Activated T-cell treated with anti-CD3 and anti-CD28 coated beads, Interleukin-2, amount 50 U/mL, for 1 hour (primary cell): ENCODE data around the gene ZNF784.
A peak's percentile ranks its signal among the peaks of the same experiment; 100 is the strongest.

Experiments used
- DNase-seq: peaks from one replicate; pipeline ENCODE4 v3.0.0-alpha.2; 2020

Gene ZNF784

GRCh38 chr19:55655648-55656040 lies 31.3 kb upstream of the ZNF784 start:
- no peak for DNase-seq

- DNase-seq = peak; percentile 98
These were observed 30.7 kb upstream of the ZNF784 start, which contains the start of gene U2AF2 for GRCh38 chr19:55654868-55655647. Gene U2AF2 (plus strand): TSS chr19:55655035. CDS start chr19:55655105, 70 bp downstream.

GRCh38 chr19:55654323-55654867 lies 30.0 kb upstream of the ZNF784 start:
- DNase-seq = peak; percentile 97

- DNase-seq = peak; percentile 98
These were observed 29.4 kb upstream of the ZNF784 start for GRCh38 chr19:55653651-55654322.

GRCh38 chr19:55652311-55653128 lies 28.2 kb upstream of the ZNF784 start:
- no peak for DNase-seq

- DNase-seq = no peak
These were observed 26.9 kb upstream of the ZNF784 start for GRCh38 chr19:55651236-55651635.

GRCh38 chr19:55650602-55651230 lies 26.4 kb upstream of the ZNF784 start:
- DNase-seq = no peak

GRCh38 chr19:55650126-55650557 lies 25.8 kb upstream of the ZNF784 start:
- DNase-seq = no peak

- DNase-seq = no peak
These were observed 25.1 kb upstream of the ZNF784 start for GRCh38 chr19:55649268-55650125.

GRCh38 chr19:55648585-55649267 lies 24.4 kb upstream of the ZNF784 start:
- no peak for DNase-seq

- peak; percentile 72 for DNase-seq
These were observed 23.6 kb upstream of the ZNF784 start, which contains the start of gene CCDC106 for GRCh38 chr19:55647732-55648584. Gene CCDC106 (plus strand): TSS chr19:55648212. CDS start chr19:55649047, 835 bp downstream.

- no peak for DNase-seq
These were observed 22.7 kb upstream of the ZNF784 start for GRCh38 chr19:55646889-55647731.

- DNase-seq = no peak
These were observed 21.1 kb upstream of the ZNF784 start for GRCh38 chr19:55645512-55645881.

GRCh38 chr19:55644842-55645511 lies 20.6 kb upstream of the ZNF784 start:
- no peak for DNase-seq

GRCh38 chr19:55644191-55644833 lies 19.9 kb upstream of the ZNF784 start:
- DNase-seq = no peak

- no peak for DNase-seq
These were observed 19.5 kb upstream of the ZNF784 start for GRCh38 chr19:55643887-55644176.

- peak; percentile 84 for DNase-seq
These were observed 18.9 kb upstream of the ZNF784 start, which contains the start of gene ZNF581 for GRCh38 chr19:55643003-55643886. Gene ZNF581 (plus strand): TSS chr19:55643649. CDS start chr19:55644572, 923 bp downstream.
